Karpas-422 (cell line): ENCODE data around the gene PGBD1. TPM values are rescaled to one million over a fixed set of nuclear protein-coding genes. Genes with fewer than 3 reads are reported as not detected.
"Not testable (repeated sequence)": the region's sequence is repeated elsewhere in the genome, so short reads cannot be mapped to it uniquely, and the experiment has no call there.

ENCODE experiments used
- DNase-seq: peaks from one replicate; pipeline ENCODE4 v3.0.0-alpha.2; 2015
- H2AFZ ChIP-seq: fragments of 200-600 bp; sonication (generic); 2 replicates; pipeline ENCODE4 v1.6.1; 2014; ENCODE audit warnings: antibody characterized with exemption, low read length, mixed read lengths
- H3K27ac ChIP-seq: fragments of 200-600 bp; sonication (generic); 2 replicates; pipeline ENCODE4 v1.5.1; 2014; ENCODE audit warnings: mild to moderate bottlenecking, low read length, moderate library complexity
- H3K27me3 ChIP-seq: fragments of 200-600 bp; sonication (generic); 2 replicates; pipeline ENCODE4 v1.6.1; 2014; ENCODE audit warnings: low read length, mixed read lengths
- H3K36me3 ChIP-seq: fragments of 200-600 bp; sonication (generic); 2 replicates; pipeline ENCODE4 v1.6.1; 2014; ENCODE audit warnings: low read length, mixed read lengths; ENCODE audit not compliant: insufficient read depth
- H3K4me1 ChIP-seq: fragments of 200-600 bp; sonication (generic); 2 replicates; pipeline ENCODE4 v1.6.1; 2014; ENCODE audit warnings: mild to moderate bottlenecking, low read length, mixed read lengths
- H3K4me2 ChIP-seq: fragments of 200-600 bp; sonication (generic); 2 replicates; pipeline ENCODE4 v1.6.1; 2014; ENCODE audit warnings: low read length, low read depth, mild to moderate bottlenecking; ENCODE audit not compliant: poor library complexity, severe bottlenecking
- H3K4me3 ChIP-seq: fragments of 200-600 bp; sonication (generic); 2 replicates; pipeline ENCODE4 v1.5.1; 2014; ENCODE audit warnings: mild to moderate bottlenecking, antibody characterized with exemption, low read length, mixed read lengths
- H3K79me2 ChIP-seq: fragments of 200-600 bp; sonication (generic); 2 replicates; pipeline ENCODE4 v1.6.1; 2014; ENCODE audit warnings: mild to moderate bottlenecking, low read length, mixed read lengths
- H3K9ac ChIP-seq: fragments of 200-600 bp; sonication (generic); 2 replicates; pipeline ENCODE4 v1.6.0; 2014; ENCODE audit warnings: low read length
- H3K9me2 ChIP-seq: fragments of 200-600 bp; sonication (generic), shearing (Covaris generic); replicated peaks from 2 replicates; pipeline ENCODE4 v1.6.0; 2014; ENCODE audit warnings: mild to moderate bottlenecking, low read length, moderate library complexity; ENCODE audit not compliant: insufficient read depth
- H3K9me3 ChIP-seq: fragments of 300-700, 200-600 bp; sonication (generic); 2 replicates; pipeline ENCODE4 v1.6.1; 2014; ENCODE audit warnings: low read length, mixed read lengths
- H4K20me1 ChIP-seq: fragments of 200-600 bp; sonication (generic); 2 replicates; pipeline ENCODE4 v1.6.1; 2014; ENCODE audit warnings: mild to moderate bottlenecking, antibody characterized with exemption, low read length, low read depth; ENCODE audit not compliant: insufficient read depth
- total RNA-seq: library from RNA; depleted of rRNA; stranded (reverse); fragments of >200 nt; shearing (Covaris generic); gene quantifications from 2 replicates; pipeline ENCODE4 v1.2.3, GENCODE V29; 2014; ENCODE audit warnings: low replicate concordance

PGBD1 gene
- total RNA-seq, 1 experiment from 2014 or later: 8.2 TPM

- Histone ChIP-seq H3K9ac (peak overlapping the region; percentile 83), H3K36me3 (peaks cover 36% of the 10 kb centered on the region), H3K4me2 (peak overlapping the region; percentile 92), H3K4me3 (peak overlapping the region; percentile 95), H3K9me3 (no peaks in the 10 kb centered on the region), H3K9me2 (no peaks in the 10 kb centered on the region), H4K20me1 (no peaks in the 10 kb centered on the region), H2AFZ (no peak overlapping the region), H3K27me3 (no peaks in the 10 kb centered on the region), H3K27ac (no peak overlapping the region), H3K79me2 (peaks cover 24% of the 10 kb centered on the region), H3K4me1 (peaks cover 27% of the 10 kb centered on the region)
- DNase-seq: peak; percentile 50
Observed at GRCh38 chr6:28282926-28283325, 1.6 kb downstream of the PGBD1 start.

GRCh38 chr6:28291573-28291972 is 10.2 kb downstream of the PGBD1 start:
- Histone ChIP-seq H3K79me2 (no peaks in the 10 kb centered on the region), H3K4me3 (no peak overlapping the region), H3K27me3 (no peaks in the 10 kb centered on the region), H3K36me3 (peaks cover 25% of the 10 kb centered on the region), H4K20me1 (no peaks in the 10 kb centered on the region), H3K9me3 (no peaks in the 10 kb centered on the region), H3K27ac (no peak overlapping the region), H3K9me2 (no peaks in the 10 kb centered on the region), H2AFZ (no peak overlapping the region), H3K4me1 (no peaks in the 10 kb centered on the region), H3K4me2 (no peak overlapping the region), H3K9ac (no peak overlapping the region)
- DNase-seq: no peak

- Histone ChIP-seq H3K4me1 (no peaks in the 10 kb centered on the region), H3K9me2 (no peaks in the 10 kb centered on the region), H3K79me2 (no peaks in the 10 kb centered on the region), H2AFZ (no peak overlapping the region), H3K9ac (no peak overlapping the region), H3K36me3 (peaks cover 9% of the 10 kb centered on the region), H3K9me3 (no peaks in the 10 kb centered on the region), H3K4me2 (no peak overlapping the region), H3K27me3 (no peaks in the 10 kb centered on the region), H3K27ac (no peak overlapping the region), H4K20me1 (no peaks in the 10 kb centered on the region), H3K4me3 (no peak overlapping the region)
- DNase-seq: no peak
Observed at GRCh38 chr6:28295326-28295725, 14.0 kb downstream of the PGBD1 start.

GRCh38 chr6:28296520-28297060 is 15.2 kb downstream of the PGBD1 start:
- Histone ChIP-seq H3K79me2 (no peaks in the 10 kb centered on the region), H3K4me1 (no peaks in the 10 kb centered on the region), H2AFZ (no peak overlapping the region), H3K4me2 (no peak overlapping the region), H3K9ac (no peak overlapping the region), H3K27ac (no peak overlapping the region), H3K9me2 (no peaks in the 10 kb centered on the region), H3K4me3 (no peak overlapping the region), H3K9me3 (no peaks in the 10 kb centered on the region), H4K20me1 (no peaks in the 10 kb centered on the region), H3K27me3 (no peaks in the 10 kb centered on the region), H3K36me3 (peaks cover 9% of the 10 kb centered on the region)
- no peak for DNase-seq

- no peak overlapping the region for H3K27ac ChIP-seq
- H2AFZ ChIP-seq: no peak overlapping the region
- no peaks in the 10 kb centered on the region for H3K79me2 ChIP-seq
- no peak overlapping the region for H3K4me3 ChIP-seq
- H4K20me1 ChIP-seq: no peaks in the 10 kb centered on the region
- no peak overlapping the region for H3K4me2 ChIP-seq
- H3K9me3 ChIP-seq: no peaks in the 10 kb centered on the region
- H3K9ac ChIP-seq: no peak overlapping the region
- no peaks in the 10 kb centered on the region for H3K36me3 ChIP-seq
- H3K27me3 ChIP-seq: no peaks in the 10 kb centered on the region
- no peak for DNase-seq
- no peaks in the 10 kb centered on the region for H3K9me2 ChIP-seq
- peaks cover 3% of the 10 kb centered on the region; the same call in 1 of the 2 replicates for H3K4me1 ChIP-seq
Observed at GRCh38 chr6:28303570-28303969, 22.2 kb downstream of the PGBD1 start.

GRCh38 chr6:28306363-28306762 is 25.0 kb downstream of the PGBD1 start:
- not testable (repeated sequence) for H4K20me1 ChIP-seq

GRCh38 chr6:28311139-28311823 is 29.9 kb downstream of the PGBD1 start:
- Histone ChIP-seq H3K9ac (no peak overlapping the region), H3K9me3 (no peaks in the 10 kb centered on the region), H3K4me3 (no peak overlapping the region), H3K9me2 (no peaks in the 10 kb centered on the region), H3K27me3 (no peaks in the 10 kb centered on the region), H3K79me2 (no peaks in the 10 kb centered on the region), H3K36me3 (no peaks in the 10 kb centered on the region), H3K4me1 (peaks cover 7% of the 10 kb centered on the region), H3K27ac (no peak overlapping the region), H4K20me1 (no peaks in the 10 kb centered on the region), H2AFZ (no peak overlapping the region), H3K4me2 (no peak overlapping the region)
- DNase-seq: no peak

More at GRCh38 chr6:28306363-28306762, 25.0 kb downstream of the PGBD1 start:
- H3K79me2 ChIP-seq, H3K4me3 ChIP-seq, H3K36me3 ChIP-seq, H2AFZ ChIP-seq, H3K27ac ChIP-seq, H3K4me2 ChIP-seq, H3K27me3 ChIP-seq, H3K9ac ChIP-seq, DNase-seq, H3K4me1 ChIP-seq, H3K9me2 ChIP-seq, H3K9me3 ChIP-seq: not testable (repeated sequence)

GRCh38 chr6:28312939-28313338 is 31.6 kb downstream of the PGBD1 start:
- no peak overlapping the region for H2AFZ ChIP-seq
- no peak overlapping the region for H3K27ac ChIP-seq
- H3K36me3 ChIP-seq: no peaks in the 10 kb centered on the region
- H3K9me2 ChIP-seq: no peaks in the 10 kb centered on the region
- no peaks in the 10 kb centered on the region for H3K79me2 ChIP-seq
- no peaks in the 10 kb centered on the region for H3K27me3 ChIP-seq
- DNase-seq: no peak
- no peak overlapping the region for H3K4me3 ChIP-seq
- no peaks in the 10 kb centered on the region for H3K9me3 ChIP-seq
- no peak overlapping the region for H3K4me2 ChIP-seq
- H3K9ac ChIP-seq: no peak overlapping the region
- peaks cover 7% of the 10 kb centered on the region for H3K4me1 ChIP-seq
- H4K20me1 ChIP-seq: no peaks in the 10 kb centered on the region
